H9 (cell line): Measurements from ENCODE around the gene MVB12A. TPM values are rescaled to one million over a fixed set of nuclear protein-coding genes. Genes with fewer than 3 reads are reported as not detected.

Source experiments
- DNase-seq: peaks from one replicate; pipeline ENCODE4 v3.0.0-alpha.2; 2017
- H2AFZ ChIP-seq: one replicate; pipeline ENCODE4 v1.6.1; 2013; ENCODE audit warnings: mild to moderate bottlenecking, low read length, control low read depth, moderate library complexity
- H2AK5ac ChIP-seq: 2 replicates; pipeline ENCODE4 v1.6.1; 2013; ENCODE audit warnings: low read length, control low read depth, mixed read lengths; ENCODE audit not compliant: insufficient read length
- H2BK120ac ChIP-seq: one replicate; pipeline ENCODE4 v1.6.1; 2013; ENCODE audit warnings: low read depth, mild to moderate bottlenecking, low read length, control low read depth, inconsistent platforms; ENCODE audit not compliant: poor library complexity, severe bottlenecking
- H2BK12ac ChIP-seq: 2 replicates; pipeline ENCODE4 v1.6.1; 2013; ENCODE audit warnings: low read length, control low read depth, mixed read lengths, low read depth; ENCODE audit not compliant: insufficient read length
- H2BK15ac ChIP-seq: 2 replicates; pipeline ENCODE4 v1.6.1; 2013; ENCODE audit warnings: low read depth, low read length, control low read depth
- H2BK20ac ChIP-seq: one replicate; pipeline ENCODE4 v1.6.1; 2013; ENCODE audit warnings: low read depth, mild to moderate bottlenecking, low read length, control low read depth, inconsistent platforms; ENCODE audit not compliant: poor library complexity, severe bottlenecking
- H2BK5ac ChIP-seq: 2 replicates; pipeline ENCODE4 v1.6.1; 2013; ENCODE audit warnings: low read length, control low read depth, mixed read lengths; ENCODE audit not compliant: insufficient read length
- H3K14ac ChIP-seq: 2 replicates; pipeline ENCODE4 v1.6.1; 2013; ENCODE audit warnings: low read length, control low read depth; ENCODE audit not compliant: insufficient read depth
- H3K18ac ChIP-seq: 2 replicates; pipeline ENCODE4 v1.6.1; 2013; ENCODE audit warnings: low read depth, mild to moderate bottlenecking, mixed read lengths, low read length, control low read depth; ENCODE audit not compliant: insufficient read length
- H3K23ac ChIP-seq: 2 replicates; pipeline ENCODE4 v1.6.1; 2013; ENCODE audit warnings: low read length, control low read depth, mixed read lengths, low read depth; ENCODE audit not compliant: insufficient read length
- H3K23me2 ChIP-seq: 2 replicates; pipeline ENCODE4 v1.6.1; 2013; ENCODE audit warnings: low read depth, mild to moderate bottlenecking, mixed read lengths, low read length, control low read depth; ENCODE audit not compliant: insufficient read length, poor library complexity, severe bottlenecking
- H3K27ac ChIP-seq: 2 replicates; pipeline ENCODE4 v1.5.1; 2013; ENCODE audit warnings: low read length, control low read depth, mixed read lengths, low read depth; ENCODE audit not compliant: insufficient read length
- H3K27me3 ChIP-seq: 2 replicates; pipeline ENCODE4 v1.6.1; 2013; ENCODE audit warnings: low read length, control low read depth, inconsistent platforms; ENCODE audit not compliant: insufficient read depth
- H3K4ac ChIP-seq: 2 replicates; pipeline ENCODE4 v1.6.1; 2013; ENCODE audit warnings: low read depth, mild to moderate bottlenecking, control low read depth, inconsistent platforms, low read length, moderate library complexity
- H3K4me1 ChIP-seq: 2 replicates; pipeline ENCODE4 v1.6.1; 2013; ENCODE audit warnings: low read length, control low read depth, inconsistent platforms; ENCODE audit not compliant: insufficient read depth
- H3K4me2 ChIP-seq: 2 replicates; pipeline ENCODE4 v1.6.1; 2013; ENCODE audit warnings: low read length, control low read depth, mixed read lengths; ENCODE audit not compliant: insufficient read length, insufficient read depth
- H3K56ac ChIP-seq: 2 replicates; pipeline ENCODE4 v1.6.1; 2013; ENCODE audit warnings: low read depth, mild to moderate bottlenecking, mixed read lengths, low read length, control low read depth; ENCODE audit not compliant: insufficient read length
- H3K79me1 ChIP-seq: 2 replicates; pipeline ENCODE4 v1.6.1; 2013; ENCODE audit warnings: low read depth, mild to moderate bottlenecking, moderate library complexity, low read length, control low read depth, inconsistent platforms; ENCODE audit not compliant: insufficient read depth, poor library complexity, severe bottlenecking
- H3K79me2 ChIP-seq: 2 replicates; pipeline ENCODE4 v1.6.1; 2013; ENCODE audit warnings: low read length, control low read depth, inconsistent platforms; ENCODE audit not compliant: insufficient read depth
- H3K9ac ChIP-seq: 2 replicates; pipeline ENCODE4 v1.6.1; 2013; ENCODE audit warnings: low read length, control low read depth, mixed read lengths; ENCODE audit not compliant: insufficient read length; ENCODE audit errors: extremely low read depth
- H3K9me3 ChIP-seq: one replicate; pipeline ENCODE4 v1.6.1; 2013; ENCODE audit warnings: low read depth, low read length, inconsistent platforms; ENCODE audit not compliant: control insufficient read depth
- H3T11ph ChIP-seq: one replicate; pipeline ENCODE4 v1.6.1; 2013; ENCODE audit warnings: mild to moderate bottlenecking, low read length, control low read depth, inconsistent platforms
- H4K20me1 ChIP-seq: one replicate; pipeline ENCODE4 v1.6.1; 2013; ENCODE audit not compliant: control insufficient read depth, insufficient read length, insufficient read depth
- H4K5ac ChIP-seq: 2 replicates; pipeline ENCODE4 v1.6.1; 2013; ENCODE audit warnings: low read depth, mild to moderate bottlenecking, mixed read lengths, low read length, control low read depth; ENCODE audit not compliant: insufficient read length
- H4K8ac ChIP-seq: replicated peaks from 2 replicates; pipeline ENCODE4 v1.6.1; 2013; ENCODE audit warnings: low read length, control low read depth, mixed read lengths, low read depth; ENCODE audit not compliant: insufficient read length
- H4K91ac ChIP-seq: 2 replicates; pipeline ENCODE4 v1.6.1; 2013; ENCODE audit warnings: low read depth, mild to moderate bottlenecking, moderate library complexity, mixed read lengths, low read length, control low read depth; ENCODE audit not compliant: insufficient read length
- H3K27ac Mint-ChIP-seq, 3 experiments: 2 replicates in 2 of 3; 3 replicates in 1 of 3; pipeline ENCODE4 v1.8.0; 2020 to 2021; ENCODE audit warnings: mixed read lengths in 3 of 3, mild to moderate bottlenecking in 1 of 3, moderate library complexity in 1 of 3
- H3K27me3 Mint-ChIP-seq: 2 replicates; pipeline ENCODE4 v1.8.0; 2021; ENCODE audit warnings: low read depth, mild to moderate bottlenecking, moderate library complexity, mixed read lengths
- H3K36me3 Mint-ChIP-seq, 3 experiments: 2 replicates in 2 of 3; 3 replicates in 1 of 3; pipeline ENCODE4 v1.8.0; 2020 to 2021; ENCODE audit warnings: low read depth in 3 of 3, mixed read lengths in 3 of 3; ENCODE audit not compliant: insufficient read depth in 1 of 3
- H3K4me1 Mint-ChIP-seq, 2 experiments: 2 replicates each; pipeline ENCODE4 v1.8.0; 2020; ENCODE audit warnings: mixed read lengths in 2 of 2
- H3K4me3 Mint-ChIP-seq, 2 experiments: 2 replicates in 1 of 2; 3 replicates in 1 of 2; pipeline ENCODE4 v1.8.0; 2020 to 2021; ENCODE audit warnings: mild to moderate bottlenecking in 2 of 2, mixed read lengths in 2 of 2, moderate library complexity in 1 of 2
- H3K9me3 Mint-ChIP-seq, 2 experiments: 2 replicates in 1 of 2; 3 replicates in 1 of 2; pipeline ENCODE4 v1.8.0; 2020; ENCODE audit warnings: mild to moderate bottlenecking in 2 of 2, mixed read lengths in 2 of 2, moderate library complexity in 1 of 2
- CTCF ChIP-seq: fragments of 200-600 bp; sonication (generic); conservative IDR thresholded peaks from 3 replicates; pipeline ENCODE4 v1.8.0; 2021; ENCODE audit warnings: antibody characterized with exemption, mild to moderate bottlenecking
- WGBS: extraction: QIAGEN DNeasy Blood & Tissue Kit; methylation state at CpG from one replicate; pipeline ENCODE4 v1.1.7; 2013; ENCODE audit warnings: missing lambda C conversion rate, low lambda C conversion rate, mixed read lengths; ENCODE audit not compliant: insufficient read length; ENCODE audit errors: extremely low coverage; 5-methylcytosine and 5-hydroxymethylcytosine counted together
- total RNA-seq: library from RNA; stranded (reverse); gene quantifications from 2 replicates; pipeline ENCODE4 v1.2.1, GENCODE V29; 2021

Gene MVB12A
- total RNA-seq, 1 experiment from 2014 or later, result 50.4 TPM

- no peak overlapping the region for H2BK5ac ChIP-seq
- no peaks in the 10 kb centered on the region for H3K4me1 Mint-ChIP-seq
- no peak overlapping the region for H3K4ac ChIP-seq
- no peak overlapping the region for H2BK15ac ChIP-seq
- H3K18ac ChIP-seq, result no peak overlapping the region
- H4K5ac ChIP-seq, result no peak overlapping the region
- no peak for DNase-seq
- H3K9me3 ChIP-seq, result no peaks in the 10 kb centered on the region
- H3K27ac ChIP-seq, result no peak overlapping the region
- no peaks in the 10 kb centered on the region for H3K79me2 ChIP-seq
- no peak overlapping the region for H4K91ac ChIP-seq
- peaks cover 0 to 5% of the 10 kb centered on the region in 2 experiments; a peak in 3 of 5 replicates for H3K9me3 Mint-ChIP-seq
- no peak overlapping the region for H2BK120ac ChIP-seq
- no peak overlapping the region for H2BK20ac ChIP-seq
- H3K56ac ChIP-seq, result no peak overlapping the region
- H3K4me2 ChIP-seq, result no peak overlapping the region
- no CpG with 5 or more reads among the region's 7 CpGs for WGBS
- H4K8ac ChIP-seq, result no peak overlapping the region
- peaks cover 0 to 12% (median 0%) of the 10 kb centered on the region in 3 experiments; a peak in 3 of 7 replicates for H3K36me3 Mint-ChIP-seq
- H3K9ac ChIP-seq, result no peak overlapping the region
- no peaks in the 10 kb centered on the region for H3K27me3 ChIP-seq
- no peak overlapping the region for H2AK5ac ChIP-seq
- H2BK12ac ChIP-seq, result no peak overlapping the region
- no peak overlapping the region for H3K14ac ChIP-seq
- H3T11ph ChIP-seq, result no peak overlapping the region
- no peak for TF ChIP-seq CTCF
- H3K4me3 Mint-ChIP-seq, result no peak overlapping the region
- no peaks in the 10 kb centered on the region for H4K20me1 ChIP-seq
- H3K27me3 Mint-ChIP-seq, result peaks cover 3% of the 10 kb centered on the region
- no peak overlapping the region for H2AFZ ChIP-seq
- no peaks in the 10 kb centered on the region for H3K79me1 ChIP-seq
- H3K23me2 ChIP-seq, result no peaks in the 10 kb centered on the region
- no peaks in the 10 kb centered on the region for H3K4me1 ChIP-seq
- H3K23ac ChIP-seq, result no peak overlapping the region
- no peak overlapping the region for H3K27ac Mint-ChIP-seq
Observed at GRCh38 chr19:17436874-17437267, 17.0 kb downstream of the MVB12A start.
